HG02970 (cell line): ENCODE measurements around the gene KIF25.

ENCODE experiments used
- ATAC-seq: cut with Tn5 transposase; IDR thresholded peaks from one replicate; pipeline ENCODE4 v1.9.1; 2021; ENCODE audit warnings: mild to moderate bottlenecking, moderate library complexity, moderate number of reproducible peaks; ENCODE audit not compliant: unreplicated experiment, low FRiP score

KIF25 gene

GRCh38 chr6:167997642-167998041, at the start of gene KIF25:
Gene KIF25 (plus strand): TSS chr6:167997671. CDS start chr6:168029586, 31,915 bp downstream.
- no peak for ATAC-seq

DNA sequence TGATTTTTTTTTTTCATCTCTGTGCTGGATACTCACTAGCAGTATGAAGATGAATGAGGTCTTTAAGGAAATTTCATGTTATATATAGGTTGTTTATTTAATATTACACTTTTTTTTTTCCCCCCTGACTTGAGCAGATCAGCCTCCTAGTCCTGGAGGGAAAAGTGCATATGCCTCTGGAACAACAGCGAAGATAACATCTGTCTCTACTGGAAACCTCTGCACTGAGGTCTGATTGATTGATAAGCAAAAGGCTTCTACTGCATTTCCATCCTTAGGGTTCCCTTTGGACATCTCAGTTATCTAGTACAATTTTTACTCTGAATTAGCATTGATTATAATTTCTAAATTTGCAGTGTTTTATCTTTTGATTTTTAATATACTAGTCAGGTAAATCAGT, 49.8 kb upstream of the KIF25 start:
- no peak for ATAC-seq

GRCh38 chr6:167948716-167949115, 48.8 kb upstream of the KIF25 start:
- ATAC-seq = no peak

DNA sequence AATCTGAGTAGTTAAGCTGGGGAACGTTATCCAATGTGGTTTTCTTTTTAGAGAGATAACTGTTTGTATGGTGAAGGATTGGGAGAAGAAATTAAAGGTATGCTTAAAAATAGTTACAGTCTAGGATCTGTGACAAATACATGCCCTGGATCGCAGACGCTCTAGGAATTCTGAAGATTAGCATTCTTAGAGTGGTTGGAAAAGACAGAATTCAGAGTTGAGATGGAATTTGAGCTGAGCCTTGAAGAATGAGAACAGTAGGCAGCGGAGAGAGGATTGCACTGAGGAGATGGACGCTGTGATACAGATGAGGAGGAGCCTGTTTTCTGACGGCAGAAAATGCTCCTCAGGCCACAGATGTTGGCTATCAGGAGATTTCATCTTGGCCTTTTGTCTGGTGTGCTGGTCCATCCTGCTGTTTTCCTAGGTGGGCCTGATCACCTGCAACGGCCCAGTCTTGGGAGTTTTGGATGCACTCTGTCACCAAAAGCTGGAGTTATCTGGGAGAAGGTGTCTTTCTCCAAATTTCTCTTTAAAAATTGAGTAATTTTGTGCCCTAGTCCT, 48.3 kb upstream of the KIF25 start:
- ATAC-seq = no peak

- no peak for ATAC-seq
These were observed 45.5 kb upstream of the KIF25 start for GRCh38 chr6:167951781-167952511.

DNA sequence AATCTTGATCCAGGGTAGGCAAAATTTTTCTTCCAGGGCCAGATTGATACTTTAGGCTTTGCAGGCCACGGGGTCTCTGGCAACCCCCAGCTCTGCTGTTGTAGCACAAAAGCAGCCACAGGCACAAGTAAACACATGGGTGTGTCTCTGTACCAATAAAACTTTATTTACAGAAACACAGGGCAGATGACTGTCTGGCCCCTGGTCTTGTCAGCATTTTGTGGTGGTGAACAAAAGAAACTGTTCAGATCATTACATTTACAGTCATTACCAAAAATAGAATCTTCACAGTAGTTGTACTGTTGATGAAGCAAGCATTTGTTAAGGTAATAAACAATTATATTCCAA, 45.0 kb upstream of the KIF25 start:
- no peak for ATAC-seq

DNA sequence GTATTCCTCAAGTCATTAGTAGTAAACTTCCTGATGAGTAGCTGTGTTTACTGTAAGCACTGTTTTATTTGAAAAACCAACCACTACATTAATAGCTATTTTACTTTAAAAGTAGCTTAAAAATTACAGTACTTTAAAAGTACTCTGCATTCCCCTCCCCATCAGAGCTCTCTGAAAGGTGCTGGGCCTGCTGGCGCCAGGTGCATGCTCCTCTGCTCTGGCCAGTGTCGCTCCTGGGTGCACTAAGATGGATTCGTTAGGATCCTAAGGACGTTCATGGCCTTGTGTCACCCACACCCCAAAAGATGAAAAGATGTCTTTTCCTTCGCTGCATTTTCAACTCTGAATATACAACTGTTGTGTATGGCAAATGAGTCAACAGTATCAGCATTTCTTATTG, 43.9 kb upstream of the KIF25 start:
- ATAC-seq = no peak

- ATAC-seq = no peak
These were observed 43.3 kb upstream of the KIF25 start for GRCh38 chr6:167954151-167954550.

- ATAC-seq = no peak
These were observed 41.0 kb upstream of the KIF25 start for GRCh38 chr6:167956491-167956890.

DNA sequence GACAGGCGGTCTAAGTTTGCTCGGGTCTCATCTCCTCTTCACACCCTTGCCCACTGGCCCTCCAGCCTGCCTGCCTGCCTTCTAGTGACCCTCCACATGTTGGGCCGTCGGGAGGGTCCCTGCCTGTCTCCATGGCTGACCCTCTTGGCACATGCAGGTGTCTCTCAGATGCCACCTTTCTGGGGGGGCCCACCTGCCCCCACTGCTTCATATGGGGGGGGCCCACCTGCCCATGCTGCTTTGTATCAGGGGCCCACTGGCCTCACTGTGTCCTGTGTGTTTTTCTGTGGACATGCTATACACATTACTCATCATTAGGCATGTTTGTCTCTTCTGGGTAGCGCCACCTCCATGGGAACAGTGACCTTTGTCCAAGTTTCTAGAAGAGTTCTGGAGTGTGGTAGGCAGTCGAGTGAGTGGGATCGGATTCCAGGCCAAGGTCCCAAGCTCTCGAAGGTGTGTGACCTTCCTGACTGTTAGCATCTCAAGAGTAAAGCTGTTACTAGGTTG, 40.4 kb upstream of the KIF25 start:
- no peak for ATAC-seq

- ATAC-seq = no peak
These were observed 39.8 kb upstream of the KIF25 start for GRCh38 chr6:167957626-167958025.

- ATAC-seq = no peak
These were observed 36.9 kb upstream of the KIF25 start for GRCh38 chr6:167960579-167960978.

DNA sequence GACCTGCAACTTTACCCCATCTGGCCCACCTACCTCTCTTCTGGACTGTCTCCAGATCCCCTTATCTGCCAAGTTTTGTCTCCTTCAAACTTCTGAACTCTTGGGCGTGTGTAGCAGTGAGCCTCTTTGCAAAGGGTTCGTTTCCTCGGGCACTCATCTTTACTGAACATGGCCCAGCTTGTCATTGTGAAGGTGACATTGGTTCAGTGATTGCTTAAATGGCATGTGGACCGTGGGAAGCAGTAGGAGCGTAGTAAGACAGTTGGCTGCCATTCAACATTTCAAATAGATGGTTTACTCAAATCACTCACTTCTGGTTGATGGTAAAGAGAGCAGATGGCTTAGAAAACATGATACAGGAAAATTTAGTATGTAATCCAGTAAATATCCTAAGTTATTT, 34.8 kb upstream of the KIF25 start:
- ATAC-seq = no peak

- ATAC-seq = no peak
These were observed 33.8 kb upstream of the KIF25 start for GRCh38 chr6:167963589-167964057.

DNA sequence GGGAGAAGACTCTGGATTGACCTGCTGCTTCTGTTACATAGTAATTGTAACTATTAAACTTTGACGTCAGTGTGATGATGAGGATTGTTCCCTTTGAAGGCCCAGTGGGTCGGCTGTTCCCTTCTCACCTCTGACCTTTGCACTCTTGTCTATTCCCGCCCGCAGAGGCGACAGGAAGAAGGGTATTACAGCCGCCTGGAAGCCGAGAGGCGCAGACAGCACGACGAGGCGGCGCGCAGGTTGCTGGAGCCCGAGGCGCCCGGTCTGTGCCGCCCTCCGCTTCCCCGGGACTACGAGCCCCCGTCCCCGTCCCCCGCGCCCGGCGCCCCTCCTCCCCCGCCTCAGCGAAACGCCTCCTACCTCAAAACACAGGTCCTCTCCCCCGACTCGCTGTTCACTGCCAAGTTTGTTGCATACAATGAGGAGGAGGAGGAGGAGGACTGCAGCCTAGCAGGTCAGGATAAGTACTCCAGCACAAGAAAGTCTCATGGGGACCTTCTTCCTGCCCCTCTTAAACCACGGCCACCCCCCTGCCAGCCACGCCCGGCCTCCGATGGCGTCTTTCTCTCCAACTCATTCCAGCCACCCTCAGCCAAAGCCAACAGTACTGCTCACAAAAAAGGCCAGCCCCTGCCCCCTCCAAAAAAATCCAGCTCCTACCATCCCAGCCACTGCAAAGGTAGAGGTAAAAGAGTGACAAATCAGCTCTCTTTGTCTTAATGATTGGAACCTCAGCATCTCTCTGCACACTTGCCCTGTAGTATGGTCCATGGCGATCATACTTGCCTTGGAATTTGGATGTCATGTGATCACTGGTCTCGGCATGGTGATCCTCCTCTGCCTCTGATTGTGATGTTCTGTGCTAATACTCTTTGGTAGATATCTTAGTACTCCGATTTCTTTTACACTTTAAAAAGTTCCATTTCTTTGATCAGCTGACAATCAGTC, 31.6 kb upstream of the KIF25 start:
- no peak for ATAC-seq

DNA sequence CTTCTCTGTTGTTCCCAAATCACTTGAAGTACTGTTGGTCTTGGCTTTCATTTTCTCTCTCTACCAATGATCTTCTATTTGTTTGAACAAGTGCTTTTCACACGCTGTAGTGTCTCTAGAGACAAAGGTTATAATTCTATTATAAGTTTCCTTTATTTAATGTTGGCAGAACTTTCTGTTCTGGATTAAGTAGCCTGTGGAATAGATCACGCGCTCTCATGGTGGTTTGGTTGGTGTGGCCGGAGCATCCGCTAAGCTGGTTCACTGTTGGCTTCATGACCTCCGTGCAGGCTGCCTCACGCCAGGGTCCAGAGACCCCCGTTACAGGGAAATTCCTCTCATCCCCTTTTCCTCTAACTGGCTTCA, 30.9 kb upstream of the KIF25 start:
- ATAC-seq = no peak

- ATAC-seq = no peak
These were observed 29.4 kb upstream of the KIF25 start for GRCh38 chr6:167968091-167968490.

DNA sequence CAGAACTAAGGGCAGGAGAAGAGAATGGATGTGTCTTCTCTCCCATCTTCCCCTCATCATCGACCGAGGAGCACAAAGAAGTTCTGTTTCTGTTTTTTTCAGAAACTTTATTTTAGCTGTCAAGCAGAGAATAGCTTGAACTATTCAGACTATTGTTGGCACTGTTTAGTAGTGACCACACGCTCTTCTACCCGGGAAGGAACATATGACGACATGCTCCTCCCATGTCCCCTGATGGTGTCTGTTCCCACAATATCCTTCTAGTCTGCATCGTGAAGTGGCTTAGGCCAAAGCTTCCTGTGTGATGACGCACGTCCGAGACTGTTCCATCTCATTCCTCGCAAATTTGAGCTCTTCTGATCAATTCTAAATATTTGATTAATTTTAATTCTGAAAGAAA, 27.2 kb upstream of the KIF25 start:
- no peak for ATAC-seq

DNA sequence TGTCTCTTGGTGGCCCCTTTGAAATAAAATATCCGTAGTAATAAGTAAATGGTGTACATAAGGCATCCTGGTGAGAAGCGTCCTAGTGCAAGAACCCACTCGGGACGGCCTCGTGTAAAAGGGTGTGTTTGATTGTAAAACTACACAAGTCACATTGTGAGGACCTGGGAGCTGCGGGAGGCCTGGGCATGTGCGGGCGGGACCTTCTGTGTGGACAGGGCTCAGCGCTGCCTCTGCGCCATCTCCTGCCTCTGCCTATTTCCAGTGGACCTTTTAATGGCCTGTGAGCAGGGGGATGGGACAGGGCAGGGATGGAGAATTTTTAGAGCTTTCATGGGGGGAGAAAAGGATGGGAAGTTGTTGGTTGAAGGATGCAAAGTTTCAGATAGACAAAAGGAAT, 25.3 kb upstream of the KIF25 start:
- ATAC-seq = no peak

- no peak for ATAC-seq
These were observed 24.2 kb upstream of the KIF25 start for GRCh38 chr6:167973148-167973885.
